Fibroblast of villous mesenchyme (primary cell): ENCODE measurements around the gene TMEM132D. TPM values are rescaled to one million over a fixed set of nuclear protein-coding genes. Genes with fewer than 3 reads are reported as not detected.

ENCODE experiments used
- DNase-seq: peaks from one replicate; pipeline ENCODE4 v3.0.0-alpha.2; 2010; ENCODE audit warnings: low read depth
- H3K4me3 ChIP-seq: 2 replicates; pipeline ENCODE4 v1.5.1; 2011; ENCODE audit warnings: low read depth, mild to moderate bottlenecking, low read length
- total RNA-seq: library from RNA; depleted of rRNA; stranded (reverse); fragments of >200 nt; gene quantifications from 2 replicates; pipeline ENCODE4 v1.2.3, GENCODE V29; 2012
- TF ChIP-seq, protein P1 (sequence below): IDR thresholded peaks from 2 replicates; pipeline ENCODE4 v1.5.1; 2012; ENCODE audit warnings: low read depth, mild to moderate bottlenecking, low read length; ENCODE audit not compliant: insufficient read depth

The TMEM132D gene
- total RNA-seq, 1 donor = not detected

DNA sequence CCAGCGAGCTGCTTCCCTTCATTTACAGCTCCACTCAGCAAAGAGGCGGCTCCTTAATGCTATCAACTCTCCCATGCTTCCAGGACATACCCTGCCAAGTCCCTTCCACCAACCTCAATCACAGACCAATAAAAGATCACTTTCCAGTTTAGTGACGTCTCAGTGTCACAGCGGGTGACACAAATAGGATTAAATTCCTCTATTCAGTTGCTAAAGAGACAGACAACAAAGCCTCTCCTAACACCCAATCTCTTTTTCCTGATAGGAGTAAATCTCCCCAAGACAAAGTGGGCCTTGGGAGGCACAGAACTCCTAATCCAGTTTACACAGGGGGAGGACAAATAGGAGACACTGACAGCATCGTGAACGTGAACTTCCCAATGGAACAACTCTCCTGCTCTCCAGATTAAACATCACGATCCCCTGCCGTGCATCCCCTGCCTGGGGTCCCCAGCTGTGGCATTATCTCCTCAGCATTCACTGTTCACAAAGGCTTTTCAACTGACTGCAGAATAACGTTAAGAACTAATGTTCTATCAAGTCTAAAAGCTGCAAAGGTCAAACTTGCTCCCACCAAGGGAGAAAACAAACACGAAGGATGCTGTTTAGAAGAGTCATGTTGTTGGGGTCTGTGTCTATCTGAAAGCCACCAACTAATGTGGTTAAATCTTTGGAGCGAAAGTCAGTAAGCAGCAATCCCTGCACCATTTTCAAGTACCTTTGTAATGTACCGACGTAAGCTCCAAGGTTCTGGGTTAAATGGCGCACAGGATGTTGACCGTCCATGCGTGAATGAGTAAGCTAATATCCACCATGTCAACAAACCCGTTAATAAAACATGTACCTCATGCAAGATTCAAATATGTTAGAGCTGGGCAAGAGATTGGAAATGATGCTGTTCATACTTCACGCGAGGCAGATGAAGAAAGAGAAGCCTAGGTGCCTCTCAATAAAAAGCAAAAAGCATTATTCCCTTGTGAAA lies 31.5 kb downstream of the TMEM132D start:
- DNase-seq = no peak

DNA sequence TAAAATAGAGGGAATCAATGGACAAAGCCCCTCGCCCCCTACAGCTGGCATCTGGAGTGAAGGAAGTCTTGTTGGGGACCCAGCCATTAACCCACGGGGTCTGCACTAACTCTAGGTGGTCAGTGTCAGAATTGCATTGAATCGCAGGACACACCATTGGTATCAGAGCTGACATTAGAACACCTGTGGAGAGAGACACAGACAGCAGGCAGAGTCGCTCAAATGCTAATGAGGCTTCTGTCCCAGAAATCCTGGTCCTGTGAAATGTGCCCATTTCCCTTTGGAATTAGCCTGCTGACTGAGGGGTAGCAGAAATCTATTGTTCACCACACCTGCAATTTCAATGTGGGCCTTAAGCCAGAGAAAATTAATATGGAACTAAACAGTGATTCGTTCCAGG lies 33.0 kb downstream of the TMEM132D start:
- TF ChIP-seq, protein P1, sequence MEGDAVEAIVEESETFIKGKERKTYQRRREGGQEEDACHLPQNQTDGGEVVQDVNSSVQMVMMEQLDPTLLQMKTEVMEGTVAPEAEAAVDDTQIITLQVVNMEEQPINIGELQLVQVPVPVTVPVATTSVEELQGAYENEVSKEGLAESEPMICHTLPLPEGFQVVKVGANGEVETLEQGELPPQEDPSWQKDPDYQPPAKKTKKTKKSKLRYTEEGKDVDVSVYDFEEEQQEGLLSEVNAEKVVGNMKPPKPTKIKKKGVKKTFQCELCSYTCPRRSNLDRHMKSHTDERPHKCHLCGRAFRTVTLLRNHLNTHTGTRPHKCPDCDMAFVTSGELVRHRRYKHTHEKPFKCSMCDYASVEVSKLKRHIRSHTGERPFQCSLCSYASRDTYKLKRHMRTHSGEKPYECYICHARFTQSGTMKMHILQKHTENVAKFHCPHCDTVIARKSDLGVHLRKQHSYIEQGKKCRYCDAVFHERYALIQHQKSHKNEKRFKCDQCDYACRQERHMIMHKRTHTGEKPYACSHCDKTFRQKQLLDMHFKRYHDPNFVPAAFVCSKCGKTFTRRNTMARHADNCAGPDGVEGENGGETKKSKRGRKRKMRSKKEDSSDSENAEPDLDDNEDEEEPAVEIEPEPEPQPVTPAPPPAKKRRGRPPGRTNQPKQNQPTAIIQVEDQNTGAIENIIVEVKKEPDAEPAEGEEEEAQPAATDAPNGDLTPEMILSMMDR = no peak
- no peak for DNase-seq
- no peak overlapping the region for H3K4me3 ChIP-seq

More for the DNA sequence above, 31.5 kb downstream of the TMEM132D start:
- TF ChIP-seq, protein P1 = no peak
- no peak overlapping the region for H3K4me3 ChIP-seq

DNA sequence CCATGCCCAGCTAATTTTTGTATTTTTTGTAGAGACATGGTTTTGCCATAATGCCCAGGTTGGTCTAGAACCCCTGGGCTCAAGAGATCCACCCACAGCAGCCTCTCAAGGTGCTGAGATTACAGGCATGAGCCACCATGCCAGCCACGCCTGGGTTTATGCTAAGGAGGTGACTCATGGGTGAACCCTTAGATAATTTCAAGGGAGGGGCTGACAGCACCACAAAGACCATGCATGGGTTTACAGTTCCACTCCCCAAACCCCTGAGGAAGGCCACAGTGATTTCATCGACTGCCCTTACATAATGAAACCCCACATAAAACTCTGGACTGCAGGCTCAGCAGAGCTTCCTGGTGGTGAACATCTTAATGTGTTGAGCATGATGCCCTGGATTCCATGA lies 33.7 kb downstream of the TMEM132D start:
- TF ChIP-seq, protein P1 = no peak
- no peak for DNase-seq
- no peak overlapping the region for H3K4me3 ChIP-seq

DNA sequence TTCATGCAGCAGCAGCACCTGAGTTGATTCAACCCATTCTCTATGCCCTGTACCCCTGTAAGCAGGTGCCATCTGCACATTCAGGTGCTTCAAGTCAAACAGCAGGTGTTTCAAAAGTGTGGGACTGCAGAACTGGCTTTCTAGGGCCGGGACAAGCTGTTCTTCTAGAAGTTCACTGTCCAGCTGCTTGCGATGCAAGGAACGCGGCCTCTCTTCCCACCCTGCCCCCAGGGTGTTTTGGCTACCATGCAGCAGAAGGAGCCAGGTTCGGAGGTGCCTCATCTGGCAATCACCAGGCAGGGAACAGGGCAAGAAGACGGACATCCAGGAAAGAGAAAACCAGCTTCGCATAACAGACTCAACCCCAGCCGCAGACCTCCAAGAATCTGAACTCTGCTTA lies 35.2 kb downstream of the TMEM132D start:
- no peak for DNase-seq
- H3K4me3 ChIP-seq = no peak overlapping the region
- TF ChIP-seq, protein P1 = no peak

DNA sequence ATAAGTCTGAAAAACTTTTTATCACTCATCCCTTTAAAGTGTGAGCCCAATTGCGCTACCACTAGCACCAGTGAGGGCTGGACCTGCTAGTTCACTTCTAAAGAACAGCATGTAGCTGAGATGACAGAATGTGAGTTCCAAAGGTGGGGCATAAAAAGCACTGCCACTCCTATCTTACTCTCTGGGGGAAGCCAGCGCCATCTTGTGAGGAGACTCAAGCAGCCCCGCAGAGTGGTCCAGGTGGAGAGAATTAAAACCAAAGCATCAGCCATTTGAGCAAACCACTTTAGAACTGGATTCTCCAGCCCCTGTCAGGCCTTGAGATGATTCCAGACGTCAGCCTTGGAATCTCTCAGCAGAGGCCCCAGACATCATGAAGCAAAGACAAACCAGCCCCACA lies 39.9 kb downstream of the TMEM132D start:
- H3K4me3 ChIP-seq = no peak overlapping the region
- TF ChIP-seq, protein P1 = no peak
- no peak for DNase-seq

DNA sequence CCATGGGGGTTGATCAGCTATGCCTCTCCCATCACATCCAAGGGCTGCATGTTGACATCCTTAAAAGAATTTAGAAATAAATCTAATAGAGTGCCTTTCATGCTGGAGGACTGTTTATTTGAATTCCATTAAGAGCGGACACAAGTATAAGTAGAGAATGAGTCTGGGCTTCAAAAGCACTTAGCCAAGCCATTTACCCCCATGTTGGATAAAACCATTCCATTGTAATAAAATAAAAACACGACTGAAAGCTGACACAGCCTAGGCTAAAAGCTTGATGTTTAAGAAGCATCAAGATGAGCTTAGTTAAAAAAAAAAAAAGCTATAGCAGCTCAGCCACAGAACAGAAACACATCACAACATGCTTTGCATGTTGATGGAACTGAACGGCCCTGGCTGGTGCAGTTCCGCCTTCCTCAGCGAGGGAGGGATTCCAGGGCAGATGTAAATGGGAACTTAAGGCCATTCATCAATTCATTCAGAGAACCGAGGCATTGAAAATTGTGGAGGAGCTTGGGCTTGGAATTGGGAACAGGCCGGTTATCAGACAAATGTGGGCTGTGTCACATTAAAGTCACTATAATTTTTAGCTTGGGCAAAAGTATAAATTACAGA lies 41.2 kb downstream of the TMEM132D start:
- TF ChIP-seq, protein P1 = no peak
- no peak overlapping the region for H3K4me3 ChIP-seq
- DNase-seq = no peak
